Measurements from ENCODE around the gene PSMG3.
A peak's percentile ranks its signal among the peaks of the same experiment; 100 is the strongest.

Gene PSMG3

DNA sequence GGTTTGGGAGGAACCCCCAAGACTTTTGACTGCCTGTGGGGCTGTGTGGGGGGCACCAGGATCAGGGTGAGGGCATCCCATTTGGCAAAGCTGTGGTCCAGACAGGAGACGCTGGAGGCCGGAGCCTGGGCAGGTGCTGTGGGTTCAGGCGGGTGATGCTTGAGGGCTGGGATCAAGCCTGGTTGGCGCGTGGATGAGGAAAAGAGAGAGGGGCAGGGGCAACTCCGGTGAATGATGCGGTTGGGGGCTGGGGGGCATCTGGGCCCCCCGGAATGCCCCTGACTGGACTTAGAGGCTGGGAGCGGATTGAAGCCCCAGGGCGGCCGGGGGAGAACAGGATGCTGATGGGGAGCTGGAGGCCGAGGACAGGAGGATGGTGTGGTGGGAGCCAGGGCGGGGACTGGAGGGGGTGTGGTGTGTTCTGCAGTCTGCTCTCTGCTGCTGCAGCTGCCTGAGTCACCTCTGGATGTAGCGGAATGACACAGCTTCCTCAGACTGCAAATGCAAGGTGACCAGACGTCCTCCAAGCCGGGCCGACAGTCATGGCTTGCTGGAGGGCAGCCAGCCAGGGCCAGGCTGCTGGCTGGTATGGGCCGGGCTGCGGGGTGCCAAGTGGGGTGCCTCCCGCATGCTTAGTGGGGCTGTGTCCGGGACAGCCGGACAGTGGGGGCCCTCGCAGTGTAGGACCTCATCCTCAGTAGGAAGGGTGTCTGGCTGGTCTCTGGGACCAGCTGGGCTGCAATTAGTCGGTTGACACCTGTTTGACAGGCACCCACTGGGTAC lies 36.1 kb downstream of the PSMG3 start:
- Mint-ChIP-seq H3K36me3 (ENCODE audit: low read depth) (peaks cover 2% of the 10 kb centered on the region), H3K27ac (peak overlapping the region; percentile 69), H3K4me1 (ENCODE audit: low read depth) (peaks cover 28% of the 10 kb centered on the region), H3K9me3 (no peaks in the 10 kb centered on the region), H3K4me3 (peak overlapping the region; percentile 87), H3K27me3 (ENCODE audit: low read depth) (no peaks in the 10 kb centered on the region)

- no peaks in the 10 kb centered on the region for H3K27me3 Mint-ChIP-seq (ENCODE audit: low read depth)
Observed at GRCh38 chr7:1533255-1533546, 36.6 kb downstream of the PSMG3 start.

GRCh38 chr7:1532456-1533254 lies 37.2 kb downstream of the PSMG3 start:
- Mint-ChIP-seq H3K27ac (peak overlapping the region; percentile 89), H3K9me3 (no peaks in the 10 kb centered on the region), H3K4me1 (ENCODE audit: low read depth) (peaks cover 28% of the 10 kb centered on the region), H3K4me3 (peak overlapping the region; percentile 87), H3K27me3 (ENCODE audit: low read depth) (no peaks in the 10 kb centered on the region), H3K36me3 (ENCODE audit: low read depth) (peaks cover 2% of the 10 kb centered on the region)

More at GRCh38 chr7:1533255-1533546, 36.6 kb downstream of the PSMG3 start:
- Mint-ChIP-seq H3K36me3 (ENCODE audit: low read depth) (peaks cover 2% of the 10 kb centered on the region), H3K4me1 (ENCODE audit: low read depth) (peaks cover 28% of the 10 kb centered on the region), H3K27ac (peak overlapping the region; percentile 89), H3K9me3 (no peaks in the 10 kb centered on the region), H3K4me3 (peak overlapping the region; percentile 87)

DNA sequence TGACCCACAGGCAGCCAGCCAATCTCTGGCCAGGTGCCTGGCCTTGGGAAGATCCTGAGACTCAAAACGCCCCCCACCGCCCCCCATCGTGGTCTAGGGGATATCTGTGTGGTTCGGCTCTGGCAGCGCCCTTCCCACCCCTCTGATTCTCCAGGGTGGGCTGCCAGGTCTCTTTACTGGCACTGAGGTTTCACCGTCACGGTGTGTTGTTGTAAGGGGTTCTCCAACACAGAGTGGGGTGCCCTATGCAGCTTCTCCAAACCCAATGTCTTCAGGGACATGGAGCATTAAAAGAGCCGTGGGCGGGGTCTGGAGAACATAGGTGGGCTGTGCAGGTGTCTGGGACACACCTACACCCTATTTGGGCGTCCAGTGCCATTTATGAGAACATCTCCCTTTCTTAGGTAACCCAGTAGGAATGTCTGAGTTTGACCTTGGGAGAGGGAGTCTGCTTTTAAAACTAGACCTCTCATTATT lies 37.8 kb downstream of the PSMG3 start:
- Mint-ChIP-seq H3K9me3 (no peaks in the 10 kb centered on the region), H3K36me3 (ENCODE audit: low read depth) (peaks cover 2% of the 10 kb centered on the region), H3K27me3 (ENCODE audit: low read depth) (peaks cover under 1% of the 10 kb centered on the region), H3K4me1 (ENCODE audit: low read depth) (peaks cover 28% of the 10 kb centered on the region), H3K4me3 (peak overlapping the region; percentile 87), H3K27ac (peak overlapping the region; percentile 89)

- Mint-ChIP-seq H3K4me1 (ENCODE audit: low read depth) (peaks cover 25% of the 10 kb centered on the region), H3K36me3 (ENCODE audit: low read depth) (peaks cover 2% of the 10 kb centered on the region), H3K9me3 (no peaks in the 10 kb centered on the region), H3K27ac (peak overlapping the region; percentile 89), H3K27me3 (ENCODE audit: low read depth) (peaks cover 6% of the 10 kb centered on the region), H3K4me3 (peak overlapping the region; percentile 87)
Observed at GRCh38 chr7:1531263-1531978, 38.4 kb downstream of the PSMG3 start.

GRCh38 chr7:1530946-1531262 lies 38.9 kb downstream of the PSMG3 start:
- Mint-ChIP-seq H3K36me3 (ENCODE audit: low read depth) (peaks cover 2% of the 10 kb centered on the region), H3K9me3 (no peaks in the 10 kb centered on the region), H3K27me3 (ENCODE audit: low read depth) (peaks cover 7% of the 10 kb centered on the region), H3K4me1 (ENCODE audit: low read depth) (peaks cover 24% of the 10 kb centered on the region), H3K27ac (no peak overlapping the region), H3K4me3 (no peak overlapping the region)

DNA sequence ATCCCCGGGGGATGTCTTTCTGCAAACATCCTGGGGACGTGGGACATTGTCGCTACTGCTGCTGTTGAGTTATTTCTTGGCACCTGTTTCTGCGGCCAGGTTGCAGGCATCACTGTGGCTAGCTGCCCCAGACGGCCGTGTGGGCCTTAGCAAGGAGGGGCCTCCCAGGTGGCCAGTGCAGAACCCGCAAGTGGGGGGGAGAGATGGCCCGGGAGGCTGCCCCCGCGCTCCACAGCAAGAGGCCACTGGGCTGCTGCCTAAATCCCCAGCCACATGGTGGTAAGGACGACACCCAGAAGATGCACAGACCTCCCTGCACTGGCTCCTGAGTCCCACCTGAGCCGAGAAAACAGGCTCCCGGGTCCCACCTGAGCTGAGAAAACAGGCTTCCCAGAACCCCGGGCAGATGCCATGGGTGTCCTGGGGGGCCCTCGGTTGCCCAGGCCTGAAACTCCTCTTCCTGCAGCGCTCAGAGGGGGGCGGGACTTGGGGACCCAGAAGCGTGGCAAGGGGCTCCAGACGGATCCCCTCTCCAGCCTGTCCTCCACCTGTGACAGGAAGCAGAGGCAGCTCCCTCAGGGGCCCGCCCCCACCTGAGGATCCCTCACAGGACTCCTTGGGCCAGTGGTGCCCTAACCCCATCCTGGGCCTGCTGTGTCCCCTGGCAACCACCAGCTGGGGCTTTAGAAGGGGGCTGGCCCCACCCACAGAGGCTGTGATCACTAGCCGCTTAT lies 40.3 kb downstream of the PSMG3 start:
- peaks cover 24% of the 10 kb centered on the region for H3K4me1 Mint-ChIP-seq (ENCODE audit: low read depth)
- peaks cover 2% of the 10 kb centered on the region for H3K36me3 Mint-ChIP-seq (ENCODE audit: low read depth)
- H3K27me3 Mint-ChIP-seq (ENCODE audit: low read depth), result peaks cover 15% of the 10 kb centered on the region
- peak overlapping the region; percentile 59 for H3K27ac Mint-ChIP-seq
- no peaks in the 10 kb centered on the region for H3K9me3 Mint-ChIP-seq
- H3K4me3 Mint-ChIP-seq, result peak overlapping the region; percentile 67

- peaks cover 2% of the 10 kb centered on the region for H3K4me1 Mint-ChIP-seq (ENCODE audit: low read depth)
- H3K27ac Mint-ChIP-seq, result no peak overlapping the region
- H3K36me3 Mint-ChIP-seq (ENCODE audit: low read depth), result no peaks in the 10 kb centered on the region
- no peaks in the 10 kb centered on the region for H3K9me3 Mint-ChIP-seq
- peaks cover 15% of the 10 kb centered on the region for H3K27me3 Mint-ChIP-seq (ENCODE audit: low read depth)
- no peak overlapping the region for H3K4me3 Mint-ChIP-seq
Observed at GRCh38 chr7:1526271-1526754, 43.5 kb downstream of the PSMG3 start.

GRCh38 chr7:1525409-1525808 lies 44.4 kb downstream of the PSMG3 start:
- Mint-ChIP-seq H3K4me1 (ENCODE audit: low read depth) (peaks cover 2% of the 10 kb centered on the region), H3K4me3 (no peak overlapping the region), H3K27ac (no peak overlapping the region), H3K27me3 (ENCODE audit: low read depth) (peaks cover 15% of the 10 kb centered on the region), H3K9me3 (no peaks in the 10 kb centered on the region), H3K36me3 (ENCODE audit: low read depth) (no peaks in the 10 kb centered on the region)

DNA sequence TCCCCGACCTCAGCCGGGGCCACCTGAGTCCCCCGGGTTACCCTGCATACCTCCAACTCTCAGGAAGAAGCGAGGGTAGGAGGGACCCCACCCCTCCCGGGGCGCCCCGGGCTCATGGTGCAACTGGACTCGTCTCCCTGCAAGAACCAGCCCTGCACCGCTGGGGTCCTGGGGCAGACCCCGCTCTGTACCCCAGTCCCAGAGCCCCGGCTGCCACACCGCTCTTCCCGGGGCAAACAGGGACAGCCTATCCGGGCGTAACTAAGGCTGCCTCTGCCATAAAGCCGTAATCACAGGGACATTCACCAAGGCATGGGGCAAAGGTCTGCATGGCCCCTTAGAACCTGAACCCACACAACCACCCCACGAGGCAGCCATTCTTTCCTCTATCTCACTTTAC lies 46.0 kb downstream of the PSMG3 start:
- no peak overlapping the region for H3K4me3 Mint-ChIP-seq
- peaks cover 15% of the 10 kb centered on the region for H3K27me3 Mint-ChIP-seq (ENCODE audit: low read depth)
- H3K36me3 Mint-ChIP-seq (ENCODE audit: low read depth), result no peaks in the 10 kb centered on the region
- peaks cover 11% of the 10 kb centered on the region for H3K9me3 Mint-ChIP-seq
- no peaks in the 10 kb centered on the region for H3K4me1 Mint-ChIP-seq (ENCODE audit: low read depth)
- no peak overlapping the region for H3K27ac Mint-ChIP-seq

DNA sequence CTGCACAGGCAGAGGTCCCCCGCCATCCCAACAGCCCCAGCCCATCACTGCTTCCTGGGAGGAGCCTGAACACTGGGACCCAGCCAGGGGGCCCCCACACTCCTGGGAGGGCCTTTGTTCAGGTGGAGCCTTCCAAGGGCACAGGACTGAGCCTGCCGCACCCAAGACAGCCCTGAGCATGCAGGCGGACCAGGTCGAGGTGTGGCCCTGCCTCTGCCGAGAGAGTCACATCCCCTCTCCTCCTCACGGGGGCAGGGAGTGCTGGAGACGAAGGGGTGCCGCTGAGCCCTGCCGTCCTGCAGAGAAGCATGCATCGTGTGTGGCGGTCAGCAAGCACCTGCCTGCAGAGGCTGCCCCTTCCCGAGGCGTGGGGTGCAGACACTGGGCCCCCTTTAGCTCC lies 46.6 kb downstream of the PSMG3 start:
- Mint-ChIP-seq H3K4me1 (ENCODE audit: low read depth) (no peaks in the 10 kb centered on the region), H3K27ac (no peak overlapping the region), H3K27me3 (ENCODE audit: low read depth) (peaks cover 15% of the 10 kb centered on the region), H3K36me3 (ENCODE audit: low read depth) (no peaks in the 10 kb centered on the region), H3K9me3 (peaks cover 11% of the 10 kb centered on the region), H3K4me3 (no peak overlapping the region)

DNA sequence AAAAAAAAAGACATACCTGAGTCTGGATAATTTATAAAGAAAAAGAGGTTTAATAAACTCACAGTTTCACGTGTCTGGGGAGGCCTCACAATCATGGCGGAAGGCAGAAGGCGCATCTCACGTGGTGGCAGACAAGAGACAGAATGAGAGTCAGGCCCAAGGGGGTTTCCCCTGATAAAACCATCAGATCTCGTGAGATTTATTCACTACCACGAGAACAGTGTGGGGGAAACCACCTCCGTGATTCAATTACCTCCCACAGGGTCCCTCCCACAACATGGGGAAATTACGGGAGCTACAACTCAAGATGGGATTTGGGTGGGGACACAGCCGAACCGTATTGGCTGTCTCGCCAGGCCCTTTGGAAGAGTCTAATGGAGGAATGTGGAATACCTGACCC lies 48.4 kb downstream of the PSMG3 start:
- no peaks in the 10 kb centered on the region for H3K36me3 Mint-ChIP-seq (ENCODE audit: low read depth)
- no peak overlapping the region for H3K27ac Mint-ChIP-seq
- peaks cover 11% of the 10 kb centered on the region for H3K9me3 Mint-ChIP-seq
- peaks cover 9% of the 10 kb centered on the region for H3K27me3 Mint-ChIP-seq (ENCODE audit: low read depth)
- H3K4me3 Mint-ChIP-seq, result no peak overlapping the region
- no peaks in the 10 kb centered on the region for H3K4me1 Mint-ChIP-seq (ENCODE audit: low read depth)

GRCh38 chr7:1520539-1521234 lies 49.1 kb downstream of the PSMG3 start:
- H3K27ac Mint-ChIP-seq, result no peak overlapping the region
- peaks cover 6% of the 10 kb centered on the region for H3K27me3 Mint-ChIP-seq (ENCODE audit: low read depth)
- no peak overlapping the region for H3K4me3 Mint-ChIP-seq
- no peaks in the 10 kb centered on the region for H3K4me1 Mint-ChIP-seq (ENCODE audit: low read depth)
- no peaks in the 10 kb centered on the region for H3K36me3 Mint-ChIP-seq (ENCODE audit: low read depth)
- H3K9me3 Mint-ChIP-seq, result peaks cover 11% of the 10 kb centered on the region
